Ramos (cell line): ENCODE data around the gene AIG1.
"Not testable (repeated sequence)": the region's sequence is repeated elsewhere in the genome, so short reads cannot be mapped to it uniquely, and the experiment has no call there.

ENCODE experiments used
- in situ Hi-C: fragments of 300-500 bp; cut with MboI; formaldehyde crosslinking; loops from one replicate; pipeline ENCODE4 v1.14.3; 2022; ENCODE audit warnings: low sequenced_read_pairs; ENCODE audit not compliant: unreplicated experiment

The AIG1 gene

GRCh38 chr6:143339223-143339622 lies 278.5 kb downstream of the AIG1 start:
- in situ Hi-C loops: no loop called here

DNA sequence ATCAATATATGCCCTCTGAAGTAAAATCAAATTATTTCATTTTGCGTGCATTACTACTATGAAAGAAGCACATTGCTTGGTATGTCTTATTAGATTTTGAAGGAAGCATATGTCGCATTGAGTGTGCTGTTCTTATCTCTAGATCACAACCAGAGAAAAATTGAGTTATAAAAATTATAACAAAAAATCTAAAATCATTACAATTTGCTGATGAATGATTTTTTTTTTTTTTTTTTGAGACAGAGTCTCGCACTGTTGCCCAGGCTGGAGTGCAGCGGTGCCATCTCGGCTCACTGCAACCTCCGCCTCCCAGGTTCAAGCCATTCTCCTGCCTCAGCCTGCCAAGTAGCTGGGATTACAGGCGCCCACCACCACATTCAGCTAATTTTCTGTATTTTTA lies 284.8 kb downstream of the AIG1 start:
- in situ Hi-C loops: not testable (repeated sequence)

DNA sequence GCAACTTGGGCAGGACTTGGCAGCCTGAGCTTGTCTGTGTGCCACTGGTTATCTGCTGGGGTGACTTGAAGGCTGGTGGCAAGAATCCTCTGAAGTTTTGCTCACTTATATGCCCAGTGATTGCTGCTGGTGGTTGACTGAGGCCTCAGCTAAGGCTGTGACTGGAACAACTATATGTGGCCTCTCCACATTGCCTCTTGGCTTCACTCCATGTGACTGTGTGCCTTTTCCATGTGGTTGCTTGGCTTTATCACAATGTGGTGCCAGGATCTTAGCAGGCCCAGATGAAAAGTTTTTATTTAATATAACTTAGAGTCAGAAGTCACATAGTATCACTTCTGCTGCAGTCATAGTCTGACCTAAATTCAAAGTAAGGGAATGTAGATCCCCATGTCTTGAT lies 285.3 kb downstream of the AIG1 start:
- in situ Hi-C loops: no loop called here

GRCh38 chr6:143348531-143348930 lies 287.8 kb downstream of the AIG1 start:
- in situ Hi-C loops: no loop called here

DNA sequence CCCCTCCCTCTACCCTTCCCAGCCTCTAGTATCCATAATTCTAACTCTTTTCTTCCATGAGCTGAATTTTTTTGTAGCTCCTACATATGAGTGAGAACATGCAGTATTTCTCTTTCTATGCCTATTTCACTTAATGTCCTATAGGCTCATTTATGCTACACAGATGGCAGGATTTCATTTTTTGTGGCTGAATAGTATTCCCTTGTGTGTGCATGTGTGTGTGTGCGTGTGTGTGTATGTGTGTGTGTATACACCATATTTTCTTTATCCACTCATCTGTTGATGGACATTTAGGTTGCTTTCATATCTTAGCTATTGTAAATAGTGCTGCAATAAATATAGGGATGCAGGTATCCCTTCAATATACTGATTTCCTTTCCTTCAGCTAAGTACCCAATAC lies 288.8 kb downstream of the AIG1 start:
- in situ Hi-C loops: no loop called here

DNA sequence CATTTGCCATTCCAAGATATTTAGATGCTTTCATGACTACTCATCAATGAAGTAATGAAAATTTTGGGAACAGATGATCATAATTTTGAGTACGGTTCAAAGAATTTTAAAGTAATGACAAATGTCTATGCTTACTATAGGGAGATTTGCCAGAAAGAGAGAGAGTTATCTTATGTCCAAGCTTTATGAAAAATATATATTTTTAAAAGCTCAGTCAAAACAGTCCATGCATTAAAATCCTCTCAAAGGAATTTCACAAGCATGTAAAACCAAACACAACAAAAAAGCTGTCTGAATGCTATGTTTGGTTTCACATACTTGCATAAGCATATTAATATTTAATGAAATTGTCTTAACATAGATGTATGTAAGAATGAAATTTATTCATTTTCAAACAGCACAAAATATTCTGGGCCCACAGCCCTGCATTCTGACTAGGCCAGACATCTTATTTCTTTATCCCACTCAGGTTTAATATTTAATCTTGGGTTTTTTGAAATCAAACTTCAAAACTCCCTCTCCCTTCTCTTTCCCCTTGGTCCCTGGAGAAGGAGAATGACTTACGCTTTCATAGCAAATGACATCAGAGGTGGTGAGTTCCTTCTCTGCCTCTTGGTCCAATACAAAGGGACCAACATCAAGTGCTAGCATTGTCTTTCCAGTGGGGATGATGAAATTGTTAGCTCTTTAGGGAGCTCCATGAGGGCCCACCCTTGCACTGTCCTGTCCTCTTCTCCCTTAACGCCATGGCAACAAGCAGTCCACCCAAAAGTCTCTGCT lies 295.6 kb downstream of the AIG1 start:
- in situ Hi-C loops: no loop called here

DNA sequence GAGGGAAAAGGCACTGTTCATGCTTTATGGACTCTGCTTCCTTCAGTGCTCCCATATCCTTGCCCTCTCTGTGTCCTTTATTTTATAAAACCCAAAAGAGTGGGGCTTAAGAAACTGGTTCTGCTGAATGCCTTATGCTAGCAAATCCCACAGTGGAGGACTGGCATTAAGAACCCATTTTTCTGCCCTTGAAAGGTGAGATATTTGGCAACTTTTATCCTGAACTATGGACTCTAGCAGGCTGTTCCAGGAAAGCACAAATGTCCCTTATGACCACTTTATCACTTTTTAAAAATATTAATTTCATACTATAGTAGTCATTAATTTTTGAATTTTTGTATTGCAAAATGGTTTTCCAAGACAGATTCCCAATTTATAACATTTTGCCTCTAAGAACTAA lies 296.5 kb downstream of the AIG1 start:
- in situ Hi-C loops: no loop called here

DNA sequence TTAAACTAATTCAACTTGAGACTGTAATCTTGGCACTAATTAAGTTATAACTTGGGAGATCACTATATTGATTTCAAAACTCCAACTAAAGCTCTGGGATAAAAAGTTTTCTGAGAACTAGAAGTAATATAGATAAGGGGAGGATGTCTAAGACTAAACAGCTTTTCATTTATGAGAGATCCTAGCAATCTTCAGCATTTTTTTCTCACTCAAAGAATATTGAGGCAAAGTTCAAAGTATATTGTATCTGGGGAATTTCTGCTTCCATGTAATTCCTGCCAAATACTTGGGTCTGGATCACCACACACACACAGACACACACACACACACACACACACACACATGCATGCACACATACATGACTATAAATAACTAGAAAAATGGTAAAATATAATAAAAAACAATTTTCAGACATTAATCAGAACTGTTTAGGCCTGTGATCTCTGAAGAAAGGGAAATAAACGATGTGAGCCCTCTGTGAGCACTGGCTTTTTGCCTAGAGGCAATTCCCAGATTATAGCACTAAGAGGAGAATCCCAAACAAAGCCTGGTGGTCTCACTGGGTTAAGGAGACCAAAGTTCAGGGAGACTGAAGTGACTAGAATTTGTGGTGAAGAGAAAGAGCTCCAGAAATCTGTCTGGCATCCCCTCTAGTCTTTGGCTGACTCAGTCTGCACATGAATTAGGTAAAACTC lies 297.0 kb downstream of the AIG1 start:
- in situ Hi-C loops: no loop called here

- in situ Hi-C loops: no loop called here
Measured at GRCh38 chr6:143361536-143362191, 301.0 kb downstream of the AIG1 start.

DNA sequence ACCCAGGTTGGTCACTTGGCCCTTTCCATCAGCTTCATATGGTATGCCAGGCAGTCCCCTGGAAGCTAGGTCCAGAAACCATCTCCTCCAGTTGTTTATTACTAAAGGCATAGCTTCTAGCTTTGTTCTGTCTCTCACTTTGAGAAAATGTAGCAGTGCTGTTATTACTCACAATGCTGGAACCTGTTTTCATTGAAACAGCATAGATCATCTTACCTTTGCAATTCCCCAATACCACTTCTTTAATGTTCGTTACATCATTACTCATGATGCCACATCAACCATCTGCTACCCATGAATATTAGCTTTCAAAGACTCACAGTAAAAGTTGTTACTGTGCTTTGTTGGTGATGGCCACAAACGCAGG lies 301.5 kb downstream of the AIG1 start:
- in situ Hi-C loops: no loop called here

DNA sequence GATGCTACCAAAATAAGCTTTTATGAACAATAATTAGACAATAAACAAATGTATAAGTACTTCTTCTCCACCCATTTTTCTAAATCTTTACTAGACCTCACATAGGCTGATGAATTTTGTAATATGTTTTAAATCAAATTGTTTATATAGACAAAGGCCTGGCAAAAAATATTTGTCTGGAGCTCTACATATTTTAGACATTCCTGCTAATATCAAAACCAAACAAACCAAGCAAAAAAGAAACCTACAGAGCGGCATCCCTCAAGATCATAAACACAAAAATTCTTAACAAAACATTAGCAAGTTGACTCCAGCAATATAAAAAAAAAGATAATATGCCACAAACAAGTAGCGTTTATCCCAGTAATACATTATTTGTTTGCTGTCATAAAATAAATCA lies 302.6 kb downstream of the AIG1 start:
- in situ Hi-C loops: no loop called here

GRCh38 chr6:143368426-143368825 lies 307.7 kb downstream of the AIG1 start:
- in situ Hi-C loops: no loop called here

DNA sequence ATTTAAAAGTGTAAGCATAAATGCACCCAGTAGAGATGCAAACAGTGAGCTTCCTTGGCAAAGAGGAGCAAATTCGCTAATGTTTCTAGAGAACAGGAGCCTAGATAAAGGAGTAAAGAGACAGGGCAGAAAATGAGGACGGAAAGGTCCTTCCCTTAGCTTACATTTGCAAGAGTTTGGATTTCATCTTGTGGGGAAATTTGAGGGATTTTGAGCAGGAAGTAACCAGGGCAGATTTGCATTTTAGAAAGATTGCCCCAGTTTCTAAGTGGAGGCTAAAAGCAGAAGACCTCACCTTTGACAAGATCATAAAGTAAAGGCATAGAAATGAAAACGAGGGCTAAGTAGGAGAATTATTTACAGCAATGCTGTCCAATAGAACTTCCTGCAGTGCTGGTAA lies 309.3 kb downstream of the AIG1 start:
- in situ Hi-C loops: no loop called here

- in situ Hi-C loops: no loop called here
Measured at GRCh38 chr6:143370812-143371370, 310.2 kb downstream of the AIG1 start.

DNA sequence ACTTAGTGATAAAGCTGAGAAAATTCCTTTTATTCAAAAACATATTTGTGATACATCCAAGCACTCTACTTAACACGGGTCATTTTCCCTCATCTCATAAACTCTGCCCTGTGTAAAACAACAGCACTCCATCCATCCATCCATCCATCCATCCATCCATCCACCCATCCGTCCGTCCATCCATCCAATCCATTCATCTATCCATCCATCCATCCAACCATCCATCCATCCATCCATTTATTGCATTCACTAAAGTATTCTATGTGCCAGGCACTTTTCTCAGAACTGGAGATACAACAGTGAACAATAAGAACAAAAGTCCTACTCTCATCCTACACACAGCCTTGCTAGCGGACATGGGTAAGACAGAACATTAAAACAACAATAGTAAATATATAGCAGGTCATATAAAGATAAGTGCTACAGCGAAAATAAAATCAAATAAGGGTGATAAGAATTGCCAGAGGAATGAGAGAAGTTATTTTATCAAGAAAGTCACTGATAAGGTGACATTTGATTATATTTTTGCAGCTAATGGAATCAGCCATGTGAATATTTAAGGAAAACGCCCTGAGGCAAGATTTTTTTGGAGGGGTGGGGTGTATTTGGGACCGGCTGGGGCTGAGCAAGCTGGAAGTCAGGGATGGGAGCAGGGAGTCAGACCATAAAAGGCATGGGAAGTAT lies 311.7 kb downstream of the AIG1 start:
- in situ Hi-C loops: no loop called here

- in situ Hi-C loops: no loop called here
Measured at GRCh38 chr6:143374014-143374413, 313.3 kb downstream of the AIG1 start.

DNA sequence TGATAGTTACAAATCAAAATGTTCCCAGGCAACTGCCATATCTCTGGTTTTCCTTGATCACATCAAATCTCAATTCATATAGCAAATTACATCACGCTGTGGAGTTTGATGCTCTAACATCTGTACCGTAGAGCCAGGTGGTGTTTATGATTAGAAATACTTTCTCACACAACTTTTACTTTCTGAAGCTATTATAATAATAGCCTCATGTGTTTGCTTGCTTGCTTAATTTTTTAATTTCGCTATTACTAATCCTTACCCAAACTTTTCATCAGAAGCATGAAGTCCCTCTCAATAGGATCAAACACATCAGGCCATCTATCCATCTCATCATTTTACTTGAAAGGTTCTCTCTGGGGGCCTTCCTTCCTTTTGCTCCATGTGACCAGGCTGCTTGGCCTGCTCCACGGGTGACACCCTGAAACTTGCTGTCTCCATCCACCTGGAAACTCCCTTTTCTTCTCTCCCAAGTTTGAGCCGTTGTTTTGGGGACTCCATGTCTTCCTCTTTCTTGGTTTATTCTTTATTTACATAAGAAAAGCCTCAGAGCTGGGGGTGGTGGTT lies 314.4 kb downstream of the AIG1 start:
- in situ Hi-C loops: no loop called here

DNA sequence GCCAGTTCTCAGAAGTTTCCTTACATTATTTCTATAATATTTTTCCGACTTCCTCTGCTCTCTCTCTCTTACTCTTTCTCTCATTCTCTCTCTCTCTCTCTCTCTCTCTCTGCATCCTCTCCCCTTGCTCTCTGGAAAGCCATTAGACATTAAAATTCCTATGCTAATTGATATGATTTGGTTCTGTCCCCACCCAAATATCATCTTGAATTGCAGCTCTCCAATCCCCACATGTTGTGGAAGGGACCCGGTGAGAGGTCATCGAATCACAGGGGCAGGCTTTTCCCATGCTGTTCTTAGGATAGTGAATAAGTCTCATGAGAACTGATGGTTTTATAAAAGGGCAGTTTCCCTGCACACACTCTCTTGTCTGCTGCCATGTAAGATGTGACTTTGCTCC lies 315.7 kb downstream of the AIG1 start:
- in situ Hi-C loops: no loop called here

GRCh38 chr6:143376861-143377260 lies 316.2 kb downstream of the AIG1 start:
- in situ Hi-C loops: no loop called here

GRCh38 chr6:143385636-143386035 lies 324.9 kb downstream of the AIG1 start:
- in situ Hi-C loops: no loop called here
